Osteoblast (primary cell): ENCODE results near the gene TTC3. TPM values are rescaled to one million over a fixed set of nuclear protein-coding genes. Genes with fewer than 3 reads are reported as not detected.
A peak's percentile ranks its signal among the peaks of the same experiment; 100 is the strongest.

ENCODE experiments used
- DNase-seq: peaks from one replicate; pipeline ENCODE4 v3.0.0; 2011; ENCODE audit warnings: low spot score, mixed read lengths; ENCODE audit not compliant: insufficient read length; ENCODE audit errors: missing footprints
- H2AFZ ChIP-seq: 2 replicates; pipeline ENCODE4 v1.6.0; 2011; ENCODE audit warnings: mild to moderate bottlenecking, low read length
- H3K27ac ChIP-seq: 2 replicates; pipeline ENCODE4 v1.5.1; 2011; ENCODE audit warnings: mild to moderate bottlenecking, low read depth, low read length, moderate library complexity
- H3K27me3 ChIP-seq: 2 replicates; pipeline ENCODE4 v1.6.0; 2012; ENCODE audit warnings: mild to moderate bottlenecking, control low read depth, inconsistent platforms, low read length, moderate library complexity; ENCODE audit not compliant: insufficient read depth
- H3K36me3 ChIP-seq: 2 replicates; pipeline ENCODE4 v1.5.1; 2011; ENCODE audit warnings: mild to moderate bottlenecking, low read length, control low read depth, moderate library complexity; ENCODE audit not compliant: insufficient read depth
- H3K4me1 ChIP-seq: 2 replicates; pipeline ENCODE4 v1.5.1; 2011; ENCODE audit warnings: mild to moderate bottlenecking, low read length, control low read depth, moderate library complexity; ENCODE audit not compliant: insufficient read depth
- H3K4me2 ChIP-seq: 2 replicates; pipeline ENCODE4 v1.6.0; 2011; ENCODE audit warnings: mild to moderate bottlenecking, low read length; ENCODE audit not compliant: insufficient read depth
- H3K4me3 ChIP-seq: fragments of 200-600 bp; sonication (generic); 3 replicates; pipeline ENCODE4 v1.5.1; 2012; ENCODE audit warnings: mild to moderate bottlenecking, low read length, inconsistent platforms; ENCODE audit not compliant: insufficient read depth
- H3K79me2 ChIP-seq: 2 replicates; pipeline ENCODE4 v1.6.0; 2012; ENCODE audit warnings: mild to moderate bottlenecking, low read length, control low read depth, inconsistent platforms; ENCODE audit not compliant: insufficient read depth
- H3K9me3 ChIP-seq: 2 replicates; pipeline ENCODE4 v1.5.1; 2011; ENCODE audit warnings: low read depth, low read length, control low read depth
- H4K20me1 ChIP-seq: 2 replicates; pipeline ENCODE4 v1.6.0; 2012; ENCODE audit warnings: mild to moderate bottlenecking, low read length, control low read depth; ENCODE audit not compliant: insufficient read depth
- total RNA-seq: library from RNA; depleted of rRNA; stranded (reverse); fragments of >200 nt; gene quantifications from 2 replicates; pipeline ENCODE4 v1.2.3, GENCODE V29; 2012
- TF ChIP-seq, protein P1 (sequence below): IDR thresholded peaks from 2 replicates; pipeline ENCODE4 v1.5.1; 2011; ENCODE audit warnings: mild to moderate bottlenecking, low read depth, low read length, moderate library complexity; ENCODE audit errors: extremely low read depth

Gene TTC3
- total RNA-seq, 1 donor = 364 TPM

GRCh38 chr21:37065561-37066177, 7.4 kb upstream of the TTC3 start:
- Histone ChIP-seq H3K4me1 (peaks cover 20% of the 10 kb centered on the region), H3K79me2 (no peaks in the 10 kb centered on the region), H3K27me3 (no peaks in the 10 kb centered on the region), H2AFZ (no peak overlapping the region), H4K20me1 (no peaks in the 10 kb centered on the region), H3K4me3 (no peak overlapping the region), H3K27ac (no peak overlapping the region), H3K36me3 (peaks cover 10% of the 10 kb centered on the region), H3K4me2 (no peak overlapping the region), H3K9me3 (no peaks in the 10 kb centered on the region)
- DNase-seq = no peak
- TF ChIP-seq, protein P1, sequence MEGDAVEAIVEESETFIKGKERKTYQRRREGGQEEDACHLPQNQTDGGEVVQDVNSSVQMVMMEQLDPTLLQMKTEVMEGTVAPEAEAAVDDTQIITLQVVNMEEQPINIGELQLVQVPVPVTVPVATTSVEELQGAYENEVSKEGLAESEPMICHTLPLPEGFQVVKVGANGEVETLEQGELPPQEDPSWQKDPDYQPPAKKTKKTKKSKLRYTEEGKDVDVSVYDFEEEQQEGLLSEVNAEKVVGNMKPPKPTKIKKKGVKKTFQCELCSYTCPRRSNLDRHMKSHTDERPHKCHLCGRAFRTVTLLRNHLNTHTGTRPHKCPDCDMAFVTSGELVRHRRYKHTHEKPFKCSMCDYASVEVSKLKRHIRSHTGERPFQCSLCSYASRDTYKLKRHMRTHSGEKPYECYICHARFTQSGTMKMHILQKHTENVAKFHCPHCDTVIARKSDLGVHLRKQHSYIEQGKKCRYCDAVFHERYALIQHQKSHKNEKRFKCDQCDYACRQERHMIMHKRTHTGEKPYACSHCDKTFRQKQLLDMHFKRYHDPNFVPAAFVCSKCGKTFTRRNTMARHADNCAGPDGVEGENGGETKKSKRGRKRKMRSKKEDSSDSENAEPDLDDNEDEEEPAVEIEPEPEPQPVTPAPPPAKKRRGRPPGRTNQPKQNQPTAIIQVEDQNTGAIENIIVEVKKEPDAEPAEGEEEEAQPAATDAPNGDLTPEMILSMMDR = no peak

DNA sequence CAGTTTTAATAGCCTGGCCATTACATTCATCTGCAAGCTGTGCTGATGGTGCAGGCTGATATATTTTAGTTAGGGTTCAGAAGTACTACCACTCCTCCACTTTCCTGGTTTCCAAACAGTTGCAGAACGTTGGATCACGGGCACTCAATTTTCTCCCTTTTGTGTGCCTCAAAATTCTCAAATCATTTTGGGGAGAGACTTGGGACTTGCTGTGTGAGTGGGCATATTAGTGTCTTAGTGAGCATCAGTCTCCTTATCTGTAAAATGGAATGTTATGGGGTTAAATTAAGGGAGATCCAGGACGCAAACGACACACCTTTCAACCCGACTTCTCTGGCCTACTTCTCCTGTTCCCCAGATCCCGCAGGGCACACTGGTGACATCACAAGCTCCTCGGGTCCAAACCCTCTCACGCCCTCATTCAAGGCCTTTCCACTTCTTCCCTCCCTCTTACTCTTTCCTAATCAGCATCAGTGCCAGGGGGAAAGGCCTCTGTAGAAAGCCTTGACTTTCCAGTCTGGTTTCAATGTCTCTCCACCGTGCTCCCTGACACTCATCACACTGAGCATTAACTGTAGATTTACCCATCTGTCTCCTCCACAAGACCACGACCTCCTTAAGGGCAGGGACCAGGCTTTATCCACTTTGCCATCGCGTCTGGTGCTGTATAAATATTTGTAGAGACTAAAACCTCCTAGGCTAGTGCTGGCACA, 1.3 kb upstream of the TTC3 start:
- Histone ChIP-seq H3K79me2 (peaks cover 38% of the 10 kb centered on the region), H3K4me2 (peak overlapping the region; percentile 91), H2AFZ (peak overlapping the region; percentile 84), H3K27ac (peak overlapping the region; percentile 99), H3K27me3 (no peaks in the 10 kb centered on the region), H3K4me3 (peak overlapping the region; percentile 92), H4K20me1 (peaks cover 26% of the 10 kb centered on the region), H3K9me3 (no peaks in the 10 kb centered on the region), H3K36me3 (peaks cover 10% of the 10 kb centered on the region), H3K4me1 (peaks cover 18% of the 10 kb centered on the region)
- DNase-seq = no peak
- TF ChIP-seq, protein P1 = no peak

GRCh38 chr21:37072274-37072987, 623 bp upstream of the TTC3 start:
- peak overlapping the region; percentile 91 for H3K4me2 ChIP-seq
- H3K9me3 ChIP-seq = no peaks in the 10 kb centered on the region
- TF ChIP-seq, protein P1 = no peak
- peak overlapping the region; percentile 92 for H3K4me3 ChIP-seq
- H3K4me1 ChIP-seq = peaks cover 18% of the 10 kb centered on the region
- H3K36me3 ChIP-seq = peaks cover 5% of the 10 kb centered on the region
- peak; percentile 83 for DNase-seq
- H4K20me1 ChIP-seq = peaks cover 33% of the 10 kb centered on the region
- no peaks in the 10 kb centered on the region for H3K27me3 ChIP-seq
- peak overlapping the region; percentile 99 for H3K27ac ChIP-seq
- peak overlapping the region; percentile 84 for H2AFZ ChIP-seq
- peaks cover 45% of the 10 kb centered on the region for H3K79me2 ChIP-seq
